Measurements from ENCODE around the gene ZBTB16.
"Not testable (repeated sequence)": the region's sequence is repeated elsewhere in the genome, so short reads cannot be mapped to it uniquely, and the experiment has no call there.

Gene ZBTB16

GRCh38 chr11:114040706-114041211, 18.8 kb upstream of the ZBTB16 start:
- no peak for DNase-seq (ENCODE audit: extremely low read depth in 1 of 2, low read depth in 1 of 2)

- DNase-seq (ENCODE audit: extremely low read depth in 1 of 2, low read depth in 1 of 2) = no peak
These were observed 17.3 kb upstream of the ZBTB16 start for GRCh38 chr11:114042234-114042633.

- DNase-seq (ENCODE audit: extremely low read depth in 1 of 2, low read depth in 1 of 2) = no peak
These were observed 15.3 kb upstream of the ZBTB16 start for GRCh38 chr11:114044042-114044871.

- no peak for DNase-seq (ENCODE audit: extremely low read depth in 1 of 2, low read depth in 1 of 2)
These were observed 12.2 kb upstream of the ZBTB16 start for GRCh38 chr11:114047327-114047726.

GRCh38 chr11:114049050-114049449, 10.5 kb upstream of the ZBTB16 start:
- DNase-seq (ENCODE audit: extremely low read depth in 1 of 2, low read depth in 1 of 2) = no peak

- not testable (repeated sequence) for DNase-seq (ENCODE audit: extremely low read depth in 1 of 2, low read depth in 1 of 2)
These were observed 9.7 kb upstream of the ZBTB16 start for GRCh38 chr11:114049766-114050165.

- DNase-seq (ENCODE audit: extremely low read depth in 1 of 2, low read depth in 1 of 2) = no peak
These were observed 9.1 kb upstream of the ZBTB16 start for GRCh38 chr11:114050258-114050927.

GRCh38 chr11:114051558-114051957, 8.0 kb upstream of the ZBTB16 start:
- DNase-seq (ENCODE audit: extremely low read depth in 1 of 2, low read depth in 1 of 2) = no peak

- no peak for DNase-seq (ENCODE audit: extremely low read depth in 1 of 2, low read depth in 1 of 2)
These were observed 7.4 kb upstream of the ZBTB16 start for GRCh38 chr11:114052160-114052559.

- no peak for DNase-seq (ENCODE audit: extremely low read depth in 1 of 2, low read depth in 1 of 2)
These were observed 6.1 kb upstream of the ZBTB16 start for GRCh38 chr11:114053406-114053805.

GRCh38 chr11:114054806-114055205, 4.7 kb upstream of the ZBTB16 start:
- DNase-seq (ENCODE audit: extremely low read depth in 1 of 2, low read depth in 1 of 2) = no peak

- DNase-seq (ENCODE audit: extremely low read depth in 1 of 2, low read depth in 1 of 2) = no peak
These were observed 3.1 kb upstream of the ZBTB16 start for GRCh38 chr11:114056409-114056808.

- no peak for DNase-seq (ENCODE audit: extremely low read depth in 1 of 2, low read depth in 1 of 2)
These were observed 2.4 kb upstream of the ZBTB16 start for GRCh38 chr11:114057147-114057546.

GRCh38 chr11:114057605-114058004, 1.9 kb upstream of the ZBTB16 start:
- DNase-seq (ENCODE audit: extremely low read depth in 1 of 2, low read depth in 1 of 2) = no peak

GRCh38 chr11:114058026-114058706, 1.3 kb upstream of the ZBTB16 start:
- no peak for DNase-seq (ENCODE audit: extremely low read depth in 1 of 2, low read depth in 1 of 2)

- DNase-seq (ENCODE audit: extremely low read depth in 1 of 2, low read depth in 1 of 2) = no peak
These were observed 637 bp upstream of the ZBTB16 start for GRCh38 chr11:114058871-114059277.

- no peak for DNase-seq (ENCODE audit: extremely low read depth in 1 of 2, low read depth in 1 of 2)
These were observed 477 bp downstream of the ZBTB16 start for GRCh38 chr11:114059984-114060391.

GRCh38 chr11:114060392-114061047, 1.0 kb downstream of the ZBTB16 start:
- DNase-seq (ENCODE audit: extremely low read depth in 1 of 2, low read depth in 1 of 2) = no peak

GRCh38 chr11:114061048-114061680, 1.7 kb downstream of the ZBTB16 start:
- no peak for DNase-seq (ENCODE audit: extremely low read depth in 1 of 2, low read depth in 1 of 2)

GRCh38 chr11:114061681-114062049, 2.2 kb downstream of the ZBTB16 start:
- DNase-seq (ENCODE audit: extremely low read depth in 1 of 2, low read depth in 1 of 2) = no peak

- DNase-seq (ENCODE audit: extremely low read depth in 1 of 2, low read depth in 1 of 2) = no peak
These were observed 2.8 kb downstream of the ZBTB16 start for GRCh38 chr11:114062272-114062671.

All from stimulated activated CD8-positive, alpha-beta memory T cell treated with anti-CD3 and anti-CD28 coated beads, Interleukin-7, amount 100 ng/mL, for 48 hours (primary cell).